GM19463 (cell line): ENCODE measurements around the gene KRT3.
A peak's percentile ranks its signal among the peaks of the same experiment; 100 is the strongest.

Source experiments
- ATAC-seq: cut with Tn5 transposase; IDR thresholded peaks from one replicate; pipeline ENCODE4 v1.9.1; 2021; ENCODE audit warnings: mild to moderate bottlenecking, moderate library complexity; ENCODE audit not compliant: unreplicated experiment

The KRT3 gene

DNA sequence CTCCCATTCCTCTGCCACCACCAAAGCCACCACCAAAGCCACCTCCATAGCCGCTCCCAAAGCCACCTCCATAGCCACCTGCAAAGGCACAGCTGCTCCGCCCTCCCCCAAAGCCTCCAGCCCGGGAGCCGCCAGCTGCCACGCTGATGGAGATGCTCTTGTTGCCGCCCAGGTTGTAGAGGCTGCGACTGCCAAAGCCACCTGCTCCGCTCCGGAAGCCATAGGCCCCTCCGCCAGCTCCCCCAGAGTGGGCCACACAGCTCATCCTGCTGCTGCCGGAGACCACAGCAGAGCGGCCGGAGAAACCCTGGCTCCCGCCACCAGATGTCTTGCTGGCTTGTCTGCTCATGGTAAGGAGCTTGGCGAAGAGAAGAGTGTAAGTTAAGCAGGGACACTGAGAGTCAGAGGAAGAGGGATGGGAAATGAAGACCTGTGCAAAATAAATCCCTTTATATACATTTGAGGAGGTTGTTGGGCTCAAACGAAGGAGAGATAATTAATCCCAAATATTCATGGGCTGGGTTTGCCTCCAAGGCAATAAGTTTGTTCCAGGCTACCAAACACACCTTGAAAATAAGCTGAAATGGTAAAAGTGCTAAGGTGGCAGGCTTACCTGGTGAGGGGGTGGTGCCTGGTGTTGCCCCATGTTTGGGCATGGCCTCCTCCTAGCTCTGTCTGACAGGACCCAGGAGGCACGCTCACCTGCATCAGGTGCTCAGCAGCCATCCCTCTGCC, at the start of gene KRT3:
Gene KRT3, minus strand, starts transcription at position 424 of the 735 bp plus-strand sequence. Its CDS starts 75 bp downstream, at position 349.
- no peak for ATAC-seq

DNA sequence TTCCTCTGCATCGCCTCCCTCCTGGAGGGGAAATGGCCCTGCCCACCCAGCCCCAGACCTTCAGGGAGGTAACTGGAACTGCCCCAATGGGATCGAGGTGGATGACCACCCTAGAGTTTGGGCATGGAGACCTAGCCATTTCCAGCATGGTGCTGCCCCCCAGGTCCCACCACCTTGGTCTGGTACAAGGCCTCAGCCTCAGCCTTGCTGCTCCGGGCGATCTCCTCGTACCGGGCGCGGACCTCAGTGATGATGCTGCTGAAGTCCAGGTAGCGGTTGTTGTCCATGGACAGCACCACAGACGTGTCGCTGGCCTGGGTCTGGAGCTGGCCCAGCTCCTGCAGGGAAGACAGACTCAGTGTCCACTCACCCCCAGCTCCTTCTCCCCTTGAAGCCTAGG, 48.5 kb upstream of the KRT3 start:
- no peak for ATAC-seq

DNA sequence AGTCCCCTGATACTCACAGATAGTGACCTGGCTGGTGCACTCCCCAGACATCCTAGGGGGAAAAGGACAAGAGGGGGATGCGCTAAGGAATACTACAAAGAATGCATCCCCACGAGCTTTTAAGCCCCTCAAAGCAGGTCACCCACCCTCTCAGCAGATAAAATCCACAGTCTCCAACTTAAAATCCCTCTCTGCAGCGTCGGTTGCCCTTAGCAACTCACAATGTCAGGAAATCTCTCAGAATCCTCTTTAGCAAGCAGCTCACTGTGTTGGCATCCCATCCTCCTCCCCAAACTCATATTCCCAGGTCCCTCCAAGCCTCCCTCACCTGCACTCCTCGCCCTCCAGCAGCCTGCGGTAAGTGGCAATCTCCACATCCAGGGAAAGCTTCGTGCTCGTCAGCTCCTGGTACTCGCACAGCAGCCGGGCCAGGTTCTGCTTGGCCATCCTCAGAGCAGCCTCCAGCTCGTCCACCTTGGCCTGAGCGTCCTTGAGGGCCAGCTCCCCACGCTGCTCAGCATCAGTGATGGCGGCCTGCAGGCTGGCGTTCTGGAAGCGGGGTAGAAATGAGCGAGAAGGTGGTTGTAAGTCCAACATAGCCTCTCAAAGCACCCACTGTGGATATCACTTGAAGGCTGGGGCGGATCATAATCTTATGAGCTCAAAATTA, 43.7 kb upstream of the KRT3 start:
- ATAC-seq = no peak

DNA sequence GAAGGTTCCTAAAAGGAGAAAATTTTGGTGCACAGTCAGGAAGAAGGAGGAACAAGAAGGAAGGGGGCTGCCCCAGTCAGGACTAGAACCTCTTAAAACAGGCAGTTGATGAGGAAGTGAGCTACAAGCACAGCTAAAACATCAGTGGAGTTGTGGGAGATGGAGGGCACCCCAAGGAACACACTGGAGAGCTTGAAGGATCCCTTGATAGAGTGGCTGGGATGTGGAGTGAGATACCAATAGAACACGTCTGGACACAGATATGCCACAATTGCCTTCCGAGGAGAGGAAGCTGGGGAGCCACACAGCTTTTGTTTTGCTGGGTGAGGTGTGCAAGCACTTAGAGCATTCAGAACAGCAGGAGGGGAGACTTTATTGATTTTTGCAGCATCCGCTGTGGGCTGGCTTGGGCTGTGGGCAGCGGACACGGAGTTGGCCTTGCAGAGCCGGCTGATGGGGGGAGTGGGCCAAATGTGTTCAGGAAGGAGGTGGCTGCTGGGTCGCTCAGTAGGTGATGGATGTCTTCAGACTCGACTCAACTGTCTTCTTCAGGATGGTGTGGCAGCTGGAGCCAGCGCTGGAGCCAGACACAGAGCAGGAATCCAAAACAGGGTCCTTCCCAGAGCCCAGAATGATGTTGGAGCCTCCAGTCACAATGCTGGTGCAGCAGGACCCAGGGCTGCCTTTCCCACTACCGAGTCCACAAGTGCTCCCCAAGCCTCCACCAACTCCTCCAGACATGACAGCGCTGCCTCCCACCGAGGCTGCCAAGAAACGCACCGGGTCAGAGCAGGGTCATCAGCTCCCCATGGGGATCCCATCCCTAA, 42.9 kb upstream of the KRT3 start:
- no peak for ATAC-seq

DNA sequence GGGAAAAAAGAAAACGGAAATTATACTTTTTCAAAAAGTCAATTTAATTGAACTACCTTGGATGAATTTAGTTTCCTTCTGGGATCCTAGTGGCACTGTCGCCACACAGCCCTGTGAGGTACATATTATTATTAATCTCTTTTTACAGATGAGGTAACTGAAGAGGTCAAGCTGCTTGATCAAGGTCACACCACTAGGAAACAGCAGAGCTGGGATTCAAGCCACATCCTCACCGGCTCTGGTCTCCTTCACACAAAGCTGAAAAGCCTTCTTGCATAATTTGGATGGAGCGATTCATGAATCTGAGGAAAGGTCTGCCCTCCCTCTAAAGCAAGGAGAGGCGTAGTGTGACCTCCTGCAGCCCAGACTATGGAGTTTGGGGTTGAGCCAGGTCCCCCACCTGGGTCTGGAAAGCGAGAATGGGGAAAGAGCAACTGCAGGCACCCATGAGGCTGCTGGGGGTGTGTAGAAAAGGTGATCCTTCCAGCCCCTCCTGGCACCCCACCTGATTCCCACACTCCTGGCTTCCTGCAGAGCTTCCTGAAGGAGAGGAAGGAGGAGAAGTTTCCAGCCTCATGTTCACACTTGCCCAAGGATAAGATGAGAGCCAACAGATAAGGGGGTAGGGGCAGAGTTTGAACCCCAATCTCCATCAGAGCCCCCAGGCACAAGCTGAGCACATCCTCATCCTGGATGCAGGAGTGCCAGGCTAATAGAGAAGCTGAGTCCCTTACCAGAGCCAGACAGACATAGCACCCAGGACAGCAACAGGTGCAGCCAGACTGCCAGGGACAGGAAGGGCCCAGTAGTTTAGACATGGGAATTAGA, 42.1 kb upstream of the KRT3 start:
- ATAC-seq = no peak

DNA sequence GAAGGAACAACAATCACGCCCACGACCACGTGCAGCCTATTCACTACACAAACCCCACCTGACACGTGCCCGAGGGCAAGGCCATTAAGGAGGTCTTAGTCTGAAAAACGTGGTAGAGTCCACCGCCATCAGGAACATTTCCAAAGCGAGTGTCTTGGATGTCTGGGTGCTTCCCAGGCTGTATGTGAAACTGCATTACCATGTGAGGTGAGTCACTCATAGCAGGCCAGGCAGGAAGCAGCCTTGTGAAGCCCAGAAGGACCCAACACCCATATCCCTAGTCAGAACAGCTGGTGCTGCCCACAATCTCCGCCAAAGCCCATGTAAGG, 41.5 kb upstream of the KRT3 start:
- peak; percentile 57 for ATAC-seq

DNA sequence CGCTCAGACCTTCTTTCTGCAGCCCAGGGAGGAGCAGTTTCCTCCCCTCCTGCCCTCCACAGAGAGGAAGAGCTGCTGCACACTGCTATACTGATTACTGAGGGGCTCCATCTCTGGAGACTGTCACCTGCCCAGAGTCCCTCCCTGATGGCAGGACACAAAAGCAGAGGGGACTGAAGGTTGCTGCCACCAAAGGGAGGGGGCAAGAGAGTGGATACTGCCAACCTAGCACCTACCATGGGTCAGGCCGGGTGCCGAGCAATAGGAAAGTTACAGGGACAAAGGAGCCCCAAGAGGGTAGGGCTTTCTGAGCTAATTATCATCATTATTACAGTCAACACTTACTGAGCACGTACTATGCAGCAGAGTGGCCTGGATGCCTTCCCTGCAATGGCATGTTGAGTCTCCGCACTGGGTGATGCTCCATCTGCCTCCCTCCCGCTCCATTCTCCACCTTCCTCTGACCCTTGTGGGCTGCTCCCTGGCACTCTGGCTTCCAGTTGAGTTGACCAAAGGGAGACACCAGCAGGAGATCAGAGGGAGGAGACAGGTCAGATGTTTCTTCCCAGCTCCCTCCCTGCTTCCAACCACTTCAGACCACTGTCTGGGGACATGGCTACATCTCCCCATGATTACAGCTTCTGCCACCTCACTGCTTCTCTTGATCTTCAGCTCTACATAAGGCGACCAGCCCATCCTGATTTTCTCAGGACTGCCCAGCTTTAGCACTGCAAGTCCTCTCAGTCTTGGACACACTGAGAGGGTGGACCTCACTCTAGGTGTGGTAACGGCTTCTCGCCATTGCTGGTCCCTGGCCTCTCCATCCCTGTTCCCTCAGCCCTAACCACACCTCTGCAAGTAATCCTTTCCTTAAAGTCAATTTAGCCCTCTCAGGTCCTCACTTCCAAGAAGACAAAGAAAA, 40.8 kb upstream of the KRT3 start:
- no peak for ATAC-seq

DNA sequence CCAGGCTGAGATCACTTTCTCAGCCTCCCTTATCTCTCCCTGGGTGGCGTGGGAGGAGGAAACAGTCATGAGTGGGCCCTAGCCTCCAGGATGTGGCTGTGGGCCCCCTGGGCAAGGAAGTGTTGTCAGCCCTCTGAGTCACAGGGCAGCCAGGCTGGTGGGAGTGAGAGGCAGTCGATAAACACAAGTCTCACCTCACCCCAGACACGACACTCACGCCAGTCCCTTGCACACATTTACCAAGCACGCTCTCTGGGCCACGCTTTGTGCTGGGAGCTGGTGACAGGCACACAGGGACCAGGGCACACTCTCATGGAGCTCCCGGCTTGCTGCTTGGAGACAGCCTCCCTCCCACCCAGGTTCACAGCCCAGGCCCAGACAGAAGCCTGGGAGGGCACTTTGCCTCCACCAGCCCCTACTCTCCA, 40.1 kb upstream of the KRT3 start:
- no peak for ATAC-seq

GRCh38 chr12:52835271-52836041, 39.5 kb upstream of the KRT3 start:
- no peak for ATAC-seq

- no peak for ATAC-seq
These were observed 38.7 kb upstream of the KRT3 start for GRCh38 chr12:52834727-52835001.

- ATAC-seq = no peak
These were observed 38.2 kb upstream of the KRT3 start, which contains the start of gene KRT79 for GRCh38 chr12:52833922-52834726. Gene KRT79 (minus strand): TSS chr12:52834311. CDS start chr12:52834260, 51 bp downstream.

DNA sequence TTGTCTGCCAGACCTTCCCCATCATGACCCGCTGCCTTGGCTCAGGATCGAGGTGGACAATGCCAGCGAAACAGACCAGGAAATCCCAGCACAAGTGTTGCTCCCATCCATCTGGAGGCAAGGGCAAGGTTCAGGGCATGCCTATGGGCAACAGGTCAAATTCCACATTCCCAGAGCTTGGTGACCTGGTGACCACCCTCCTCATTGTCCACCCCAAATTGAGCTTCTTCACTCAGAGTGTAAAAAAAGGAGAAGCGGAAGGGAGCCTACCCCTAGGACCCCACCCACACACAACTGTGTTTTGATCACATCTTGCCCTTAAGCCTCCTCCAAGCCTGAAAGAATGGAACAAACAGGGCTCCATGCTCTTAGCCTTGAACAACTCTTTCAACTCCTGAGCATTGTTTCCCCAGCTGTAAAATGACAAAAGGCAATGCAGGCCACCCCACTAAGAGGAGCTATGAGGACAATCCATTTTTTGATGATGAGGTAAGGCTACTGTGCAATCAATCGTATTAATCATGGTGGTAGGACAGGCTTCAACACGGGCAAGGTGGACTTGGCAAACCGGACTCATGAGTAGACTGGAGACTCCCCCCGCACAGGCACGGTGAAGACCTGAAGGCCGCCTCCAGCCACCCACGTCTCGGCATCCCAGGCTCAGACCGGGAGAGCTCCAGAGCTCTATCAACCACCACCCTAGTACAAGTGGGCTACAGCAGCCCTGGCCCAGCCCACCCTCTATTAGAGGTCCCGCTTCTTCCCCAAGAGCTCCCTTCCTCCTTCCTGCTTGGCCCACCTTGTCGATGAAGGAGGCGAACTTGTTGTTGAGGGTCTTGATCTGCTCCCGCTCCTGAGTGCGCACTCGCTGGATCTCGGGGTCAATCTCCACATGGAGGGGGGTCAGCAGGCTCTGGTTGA, 37.3 kb upstream of the KRT3 start:
- ATAC-seq = no peak

DNA sequence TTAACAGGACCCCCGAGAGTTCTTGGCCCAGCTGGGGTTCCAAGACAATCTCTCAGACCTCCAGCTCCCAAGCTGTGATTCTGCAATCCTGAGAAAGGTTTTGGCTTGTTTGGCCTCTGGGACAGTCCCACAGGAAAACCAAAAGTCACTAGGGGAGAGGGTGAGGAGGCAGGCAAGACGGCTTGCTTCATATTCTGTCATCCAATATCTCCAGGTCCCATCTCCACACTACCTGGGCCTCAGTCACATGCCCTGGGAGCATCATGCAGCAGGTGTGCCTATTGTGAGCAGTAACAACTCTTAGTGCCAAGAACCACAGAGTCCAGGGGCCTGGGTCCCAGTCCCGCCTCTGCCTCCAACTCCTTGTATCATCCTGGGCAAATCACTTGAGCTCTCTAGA, 36.5 kb upstream of the KRT3 start:
- no peak for ATAC-seq

DNA sequence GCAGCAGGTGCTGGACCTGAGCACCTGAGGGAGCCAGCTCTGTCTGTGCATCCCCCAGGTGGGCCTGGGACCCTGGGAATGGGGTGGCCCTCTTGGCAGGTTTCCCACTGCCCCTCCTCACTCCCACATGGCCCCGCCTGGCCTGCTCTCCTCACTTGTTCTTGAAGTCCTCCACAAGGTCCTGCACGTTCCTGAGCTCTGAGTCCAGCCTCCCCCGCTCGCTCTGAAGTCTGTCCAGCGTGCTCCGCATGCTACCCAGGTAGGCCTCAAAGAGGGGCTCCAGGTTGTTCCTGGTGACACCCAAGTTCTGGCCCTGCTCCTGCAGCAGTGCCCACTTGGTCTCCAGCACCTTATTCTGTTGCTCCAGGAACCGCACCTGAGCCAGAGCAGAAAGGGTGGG, 35.3 kb upstream of the KRT3 start:
- ATAC-seq = no peak

DNA sequence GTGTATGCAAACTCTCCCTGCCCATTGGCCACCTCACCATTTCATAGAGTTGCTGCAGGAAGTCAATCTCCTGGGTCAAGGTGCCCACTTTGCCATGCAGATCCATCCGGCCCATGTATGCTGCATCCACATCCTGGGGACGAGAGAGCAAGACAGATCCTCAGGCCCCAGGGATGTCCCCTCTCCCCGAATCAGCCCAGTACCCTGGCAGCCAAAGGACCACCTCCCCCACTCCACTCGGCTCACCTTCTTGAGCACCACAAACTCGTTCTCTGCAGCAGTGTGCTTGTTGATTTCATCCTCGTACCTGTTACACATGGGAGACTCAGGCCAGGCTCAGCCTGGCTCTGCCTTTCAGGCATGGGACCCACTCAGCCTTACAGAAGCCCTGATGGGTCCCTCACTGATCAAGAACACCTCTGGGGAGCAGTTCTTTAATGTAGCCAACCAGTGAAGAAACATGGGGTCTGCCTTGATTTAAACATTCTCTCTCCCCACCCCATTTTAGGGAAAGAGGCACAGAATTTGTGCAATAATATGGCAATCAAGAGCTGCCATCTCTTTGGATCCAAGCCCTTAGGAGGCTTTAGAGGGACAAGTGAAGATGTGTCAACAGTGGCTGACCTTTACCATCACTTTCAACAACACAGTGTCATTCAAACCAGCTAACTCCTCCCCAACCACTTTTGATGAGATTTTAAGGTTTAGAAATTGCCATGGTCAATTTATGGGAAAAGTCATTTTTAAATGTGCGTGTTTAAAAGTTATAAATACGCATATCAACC, 34.3 kb upstream of the KRT3 start:
- no peak for ATAC-seq

DNA sequence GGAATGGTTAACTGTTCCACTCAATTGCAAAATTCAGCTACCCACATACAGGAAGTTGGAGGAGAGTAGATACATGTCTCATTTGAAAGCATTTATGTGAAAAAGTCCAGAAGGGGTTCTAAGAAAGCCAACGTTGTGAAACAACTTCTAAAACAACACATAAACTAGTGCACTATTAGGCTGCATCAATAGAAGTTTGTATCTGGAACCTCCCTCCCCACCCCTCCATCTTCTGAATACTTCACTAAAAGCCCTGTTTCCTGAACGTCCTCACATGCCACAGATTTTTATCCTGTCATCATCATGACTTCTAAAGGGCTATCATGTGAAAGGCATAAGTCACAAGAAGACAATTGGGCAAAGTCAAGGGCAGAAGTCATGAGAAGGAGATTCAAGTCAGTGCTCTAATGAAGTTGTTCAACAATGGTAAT, 32.7 kb upstream of the KRT3 start:
- no peak for ATAC-seq

DNA sequence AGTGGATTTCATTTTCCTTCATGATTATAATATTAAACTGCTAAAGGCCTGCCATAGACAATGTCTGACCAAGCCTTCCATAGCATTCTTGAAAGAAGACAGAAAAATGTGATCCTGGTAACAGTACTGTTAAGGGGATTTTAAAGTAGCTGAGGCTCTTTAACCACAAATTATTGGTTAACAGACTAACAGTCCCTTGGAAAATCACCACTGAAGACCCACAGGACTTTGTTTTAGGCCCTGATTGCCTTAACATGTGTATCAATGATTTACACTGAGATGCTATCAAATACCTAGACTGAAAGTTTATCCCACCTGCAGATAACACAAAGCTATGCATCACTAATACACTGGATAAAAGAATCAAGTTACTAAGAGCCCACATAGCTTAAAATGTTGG, 32.2 kb upstream of the KRT3 start:
- no peak for ATAC-seq
